OCI-LY3 (cell line): ENCODE results near the gene MARK2.

Experiments
- EZH2phosphoT487 ChIP-seq: fragments of 200-600 bp; shearing (Covaris generic); IDR thresholded peaks from 2 replicates; pipeline ENCODE4 v1.6.1; 2018; ENCODE audit warnings: antibody characterized with exemption, mixed run types, low read depth
- TF ChIP-seq, protein P1 (sequence below): fragments of 200-600, 300-600 bp; sonication (generic); IDR thresholded peaks from 2 replicates; pipeline ENCODE4 v1.5.1; 2014; ENCODE audit warnings: antibody characterized with exemption, low read length, low read depth

DNA sequence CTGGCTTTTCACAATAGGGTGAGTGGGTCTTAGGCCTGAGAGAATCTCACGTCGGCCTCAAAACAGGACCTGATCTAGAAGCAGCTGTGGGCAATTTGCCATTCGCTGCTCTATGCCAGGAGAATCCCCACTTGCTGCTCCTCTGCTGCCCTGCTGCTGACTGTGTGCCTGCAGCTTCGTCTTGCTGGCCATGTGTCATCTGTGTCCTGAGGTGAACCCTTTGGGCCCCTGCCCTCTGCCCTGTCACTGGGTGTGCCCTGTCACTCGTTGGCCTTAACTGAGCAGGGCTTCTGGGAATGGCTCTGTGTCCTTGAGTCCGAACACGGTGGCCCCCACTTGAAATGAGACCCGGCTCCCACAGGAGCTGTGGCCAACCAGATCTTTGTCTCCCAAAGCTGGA is 106.1 kb downstream of the MARK2 start:
- TF ChIP-seq, protein P1, sequence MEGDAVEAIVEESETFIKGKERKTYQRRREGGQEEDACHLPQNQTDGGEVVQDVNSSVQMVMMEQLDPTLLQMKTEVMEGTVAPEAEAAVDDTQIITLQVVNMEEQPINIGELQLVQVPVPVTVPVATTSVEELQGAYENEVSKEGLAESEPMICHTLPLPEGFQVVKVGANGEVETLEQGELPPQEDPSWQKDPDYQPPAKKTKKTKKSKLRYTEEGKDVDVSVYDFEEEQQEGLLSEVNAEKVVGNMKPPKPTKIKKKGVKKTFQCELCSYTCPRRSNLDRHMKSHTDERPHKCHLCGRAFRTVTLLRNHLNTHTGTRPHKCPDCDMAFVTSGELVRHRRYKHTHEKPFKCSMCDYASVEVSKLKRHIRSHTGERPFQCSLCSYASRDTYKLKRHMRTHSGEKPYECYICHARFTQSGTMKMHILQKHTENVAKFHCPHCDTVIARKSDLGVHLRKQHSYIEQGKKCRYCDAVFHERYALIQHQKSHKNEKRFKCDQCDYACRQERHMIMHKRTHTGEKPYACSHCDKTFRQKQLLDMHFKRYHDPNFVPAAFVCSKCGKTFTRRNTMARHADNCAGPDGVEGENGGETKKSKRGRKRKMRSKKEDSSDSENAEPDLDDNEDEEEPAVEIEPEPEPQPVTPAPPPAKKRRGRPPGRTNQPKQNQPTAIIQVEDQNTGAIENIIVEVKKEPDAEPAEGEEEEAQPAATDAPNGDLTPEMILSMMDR, result no peak
- no peak for TF ChIP-seq EZH2phosphoT487
